ENCODE measurements around the gene IL11.
"Not testable (repeated sequence)": the region's sequence is repeated elsewhere in the genome, so short reads cannot be mapped to it uniquely, and the experiment has no call there.

IL11 gene

DNA sequence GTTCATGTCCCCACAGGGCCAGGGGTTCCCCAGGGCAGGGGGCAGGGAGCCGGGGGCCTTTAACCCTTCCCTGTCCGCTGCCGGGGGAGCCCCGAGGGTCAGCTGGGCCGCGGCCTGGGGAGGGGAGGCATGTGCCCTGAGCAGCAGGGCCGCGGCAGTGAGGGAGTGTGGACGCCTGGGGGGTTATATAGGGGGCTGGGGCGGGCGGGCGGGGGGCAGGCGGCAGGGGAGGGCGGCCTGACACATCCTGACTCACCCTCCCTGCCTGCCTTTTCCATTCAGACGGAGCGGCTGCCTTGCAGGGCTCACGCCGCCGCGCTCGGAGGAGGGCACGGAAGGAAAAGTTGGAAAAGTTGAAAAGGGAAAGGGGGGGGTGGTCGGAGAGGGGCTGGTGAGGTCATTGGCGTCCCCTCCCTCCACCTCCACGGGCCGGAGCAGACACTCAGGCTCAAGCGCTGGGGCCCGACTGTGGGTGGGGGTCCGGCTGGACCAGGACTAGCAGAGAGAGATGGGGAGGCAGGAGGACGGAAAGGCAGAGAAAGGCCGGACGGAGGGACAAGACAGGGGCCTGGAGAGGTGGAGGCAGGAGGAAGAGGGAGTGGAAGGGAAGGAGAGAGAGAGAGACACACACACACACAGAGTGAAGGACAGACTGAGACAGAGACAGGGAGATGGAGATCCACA lies at the start of gene IL11:
Gene IL11, minus strand, starts transcription at position 159 of the 684 bp plus-strand sequence. Its CDS starts 153 bp downstream, at position 6.
- DNase-seq = no peak

DNA sequence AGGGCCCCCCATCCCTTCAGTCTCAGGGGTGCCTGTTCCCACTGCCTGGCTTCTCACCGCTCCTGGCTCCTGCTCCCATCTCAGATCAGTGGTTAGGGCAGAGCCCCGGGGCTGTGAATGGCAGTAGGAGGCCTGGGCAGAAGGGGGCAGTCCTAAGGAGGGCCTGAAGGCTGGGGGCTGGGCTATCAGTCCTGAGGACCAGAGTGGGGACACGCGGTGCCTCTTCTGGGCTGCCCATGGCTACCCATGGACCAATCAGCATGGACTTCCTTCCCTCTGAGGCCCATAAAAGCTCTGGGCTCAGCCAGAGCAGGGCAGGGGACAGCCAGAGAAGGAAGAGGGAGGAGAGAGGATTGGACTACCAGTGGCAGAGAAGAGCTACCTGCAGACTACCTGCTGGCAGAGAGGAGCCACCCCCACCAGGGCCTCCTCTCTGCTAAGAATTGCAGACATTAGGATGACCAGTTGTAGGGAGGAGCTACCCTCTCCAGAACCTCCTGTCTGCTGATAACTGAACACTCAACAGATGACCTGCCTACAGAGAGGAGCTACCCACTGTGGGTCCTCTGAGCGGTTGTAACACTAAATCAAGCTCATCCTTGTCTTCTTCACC lies 49.5 kb upstream of the IL11 start:
- DNase-seq = no peak

- no peak for DNase-seq
Measured at GRCh38 chr19:55419103-55419502, 48.8 kb upstream of the IL11 start.

GRCh38 chr19:55418185-55418584 lies 47.9 kb upstream of the IL11 start:
- DNase-seq = peak; percentile 87

GRCh38 chr19:55410168-55410567 lies 39.9 kb upstream of the IL11 start:
- no peak for DNase-seq

GRCh38 chr19:55409179-55409578 lies 38.9 kb upstream of the IL11 start:
- not testable (repeated sequence) for DNase-seq

- no peak for DNase-seq
Measured at GRCh38 chr19:55408533-55408872, 38.2 kb upstream of the IL11 start.

- DNase-seq = peak; percentile 100
Measured at GRCh38 chr19:55407800-55408532, 37.7 kb upstream of the IL11 start.

GRCh38 chr19:55407550-55407799 lies 37.2 kb upstream of the IL11 start, which contains the start of gene UBE2S:
Gene UBE2S, minus strand, starts transcription at chr19:55407788. Its CDS starts 199 bp downstream, at chr19:55407589.
- DNase-seq = not testable (repeated sequence)

DNA sequence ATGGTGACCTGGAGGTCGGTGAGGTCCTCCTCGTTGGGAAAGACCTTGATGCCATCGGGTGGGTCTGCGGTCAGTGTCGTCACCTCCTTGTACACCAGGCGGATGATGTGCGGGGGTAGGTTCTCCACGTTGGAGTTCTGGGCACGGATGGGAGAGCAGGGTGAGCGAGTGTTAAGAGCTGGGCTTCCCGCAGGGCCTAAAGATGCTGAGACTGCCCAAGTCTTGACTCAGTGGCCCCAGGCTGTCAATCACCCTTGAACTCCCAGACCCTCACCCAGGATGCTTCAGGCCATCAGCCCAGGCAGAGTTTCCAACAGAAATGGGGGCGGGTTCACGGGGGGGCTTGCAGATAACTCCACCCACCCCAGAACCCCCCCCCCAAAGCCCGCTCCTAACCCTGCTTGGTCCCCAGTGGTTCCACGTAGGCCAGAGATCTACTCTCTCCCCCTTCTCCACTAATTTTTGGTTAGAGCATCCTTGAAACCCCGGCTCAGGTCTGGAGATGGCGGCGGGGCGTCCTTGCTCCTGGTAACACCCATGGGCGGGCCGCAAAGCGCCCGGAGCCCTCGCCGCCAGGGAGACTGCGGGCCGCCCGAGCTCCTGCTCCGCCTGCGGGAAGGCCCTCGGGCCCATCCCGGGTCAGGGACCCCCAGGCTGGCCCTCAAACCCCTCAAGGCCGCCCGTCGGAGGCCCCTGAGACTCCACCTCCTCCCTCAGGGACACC lies 36.7 kb upstream of the IL11 start:
- peak; percentile 65 for DNase-seq

DNA sequence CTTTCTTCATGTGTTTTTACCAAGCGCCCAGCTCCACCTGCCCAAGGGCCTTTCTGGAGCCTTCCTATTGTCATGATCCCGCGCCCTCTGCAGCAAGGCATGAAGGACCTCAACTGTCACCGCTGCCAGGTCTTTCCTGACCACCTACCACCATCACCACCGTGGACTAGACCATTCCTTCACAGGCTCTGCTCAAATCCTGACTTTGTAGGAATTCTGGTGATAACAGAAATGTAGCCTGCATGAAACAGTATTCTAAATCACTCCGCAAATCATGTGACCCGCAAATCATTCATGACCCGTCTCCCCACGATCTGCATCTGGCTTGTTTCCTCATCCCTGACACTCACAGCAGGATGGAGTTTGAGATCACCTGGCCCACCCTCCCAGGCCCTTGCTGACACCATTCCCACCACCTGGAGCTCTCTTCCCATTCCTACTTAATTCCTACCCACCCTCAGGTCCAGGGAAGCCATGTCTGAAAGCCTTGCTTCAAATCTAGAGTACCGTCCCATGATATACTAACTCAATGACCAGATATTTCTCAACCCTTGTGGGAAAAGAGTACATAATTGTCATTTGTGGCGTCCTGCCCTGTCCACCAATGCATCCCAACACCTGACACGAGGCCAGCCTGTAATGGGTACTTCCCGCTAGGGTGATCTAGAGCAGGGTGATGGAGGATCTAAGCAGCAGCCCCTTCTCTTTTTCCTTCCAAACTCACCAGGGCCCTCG lies 36.0 kb upstream of the IL11 start:
- no peak for DNase-seq

GRCh38 chr19:55405638-55406037 lies 35.4 kb upstream of the IL11 start:
- no peak for DNase-seq

DNA sequence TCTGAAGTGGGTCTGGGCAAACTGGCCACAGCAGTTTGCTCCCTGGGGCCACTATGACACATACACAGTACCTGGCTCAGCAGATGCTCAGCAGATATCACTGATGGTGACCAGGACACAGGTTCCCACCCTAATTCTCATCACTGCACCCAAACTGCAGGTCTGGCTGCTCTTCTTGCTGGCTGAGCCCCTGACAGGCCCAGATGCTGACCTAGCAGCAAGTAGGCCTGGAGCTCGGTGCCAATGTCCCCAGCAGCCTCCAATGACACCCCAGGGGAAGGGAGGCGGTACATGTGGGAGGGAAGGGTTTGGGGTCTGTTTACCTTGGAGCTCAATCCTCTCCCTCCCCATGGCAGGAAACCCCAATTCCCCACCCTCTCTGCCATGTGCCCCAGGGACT lies 32.2 kb upstream of the IL11 start:
- DNase-seq = no peak

GRCh38 chr19:55401390-55401789 lies 31.1 kb upstream of the IL11 start:
- not testable (repeated sequence) for DNase-seq

- DNase-seq = no peak
Measured at GRCh38 chr19:55400281-55401087, 30.2 kb upstream of the IL11 start.

DNA sequence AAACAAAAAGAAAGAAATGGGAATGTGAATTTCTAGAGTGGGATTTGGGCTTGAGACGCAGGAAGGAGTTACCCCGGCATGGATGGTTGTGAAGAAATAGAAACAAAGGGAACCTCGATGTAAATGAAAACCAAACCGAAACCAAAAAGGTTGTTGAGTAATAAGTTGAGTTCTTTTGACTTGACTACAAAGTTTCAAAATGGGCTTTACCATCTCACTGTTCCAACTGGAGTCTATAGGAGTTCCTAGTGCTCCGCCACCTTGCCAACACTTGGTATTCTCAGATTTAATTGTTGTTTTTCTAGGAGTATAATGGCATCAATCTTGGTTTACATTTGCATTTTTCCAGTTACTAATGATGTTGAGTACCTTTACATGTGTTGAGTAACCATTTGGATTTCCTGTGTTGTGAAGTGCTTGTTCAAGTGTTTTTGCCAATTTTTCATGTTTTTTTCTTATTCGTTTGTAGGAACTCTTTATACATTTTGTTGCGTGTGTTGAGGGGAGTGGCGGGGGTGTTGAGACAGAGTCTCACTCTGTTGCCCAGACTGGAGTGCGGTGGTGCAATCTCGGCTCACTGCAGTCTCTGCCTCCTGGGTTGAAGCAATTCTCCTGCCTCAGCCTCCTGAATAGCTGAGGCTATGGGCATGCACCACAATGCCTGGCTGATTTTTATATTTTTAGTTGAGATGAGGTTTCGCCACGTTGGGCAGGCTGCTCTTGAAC lies 28.1 kb upstream of the IL11 start:
- DNase-seq = no peak

DNA sequence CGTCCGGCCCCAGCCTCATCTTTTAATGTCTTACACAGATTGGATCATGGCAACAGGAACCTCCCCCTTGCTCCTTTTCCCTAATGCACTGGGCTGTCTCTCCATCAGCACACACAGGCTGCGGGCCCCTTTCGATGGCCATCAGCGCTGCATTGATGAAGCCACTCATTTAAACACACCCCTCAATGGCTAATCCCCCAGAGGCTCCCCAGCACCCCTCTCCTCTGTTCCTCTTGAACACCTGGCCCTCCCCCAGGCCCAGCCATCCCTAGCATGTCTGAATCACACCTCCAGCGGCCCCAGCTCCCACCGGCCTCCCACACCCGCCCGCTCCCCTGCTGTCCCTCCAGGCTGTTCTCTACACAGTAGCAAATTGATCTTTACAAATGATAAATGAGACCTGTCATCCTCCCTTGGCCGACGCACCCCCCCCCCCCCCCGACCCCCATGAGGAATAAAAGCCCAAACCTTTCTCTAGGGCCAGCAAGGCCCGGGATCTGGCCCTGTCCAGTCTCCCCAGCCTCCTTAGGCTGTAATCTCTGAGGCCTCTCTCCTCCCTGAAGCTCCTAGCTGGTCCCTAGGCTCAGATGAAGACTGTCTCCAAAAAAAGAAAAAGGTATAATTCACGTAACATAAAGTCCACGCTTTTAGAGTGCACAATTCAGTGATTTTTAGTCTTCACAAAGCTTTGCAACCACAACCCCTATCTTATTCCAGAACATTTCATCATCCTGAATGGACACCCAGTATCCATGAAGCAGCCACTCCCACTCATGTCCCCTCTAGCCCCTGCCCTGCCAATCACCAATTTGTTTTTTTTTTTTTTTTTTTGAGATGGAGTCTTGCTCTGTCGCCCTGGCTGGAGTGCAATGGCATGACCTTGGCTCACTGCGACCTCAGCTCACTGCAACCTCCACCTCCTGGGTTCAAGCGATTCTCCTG lies 22.8 kb upstream of the IL11 start:
- no peak for DNase-seq

DNA sequence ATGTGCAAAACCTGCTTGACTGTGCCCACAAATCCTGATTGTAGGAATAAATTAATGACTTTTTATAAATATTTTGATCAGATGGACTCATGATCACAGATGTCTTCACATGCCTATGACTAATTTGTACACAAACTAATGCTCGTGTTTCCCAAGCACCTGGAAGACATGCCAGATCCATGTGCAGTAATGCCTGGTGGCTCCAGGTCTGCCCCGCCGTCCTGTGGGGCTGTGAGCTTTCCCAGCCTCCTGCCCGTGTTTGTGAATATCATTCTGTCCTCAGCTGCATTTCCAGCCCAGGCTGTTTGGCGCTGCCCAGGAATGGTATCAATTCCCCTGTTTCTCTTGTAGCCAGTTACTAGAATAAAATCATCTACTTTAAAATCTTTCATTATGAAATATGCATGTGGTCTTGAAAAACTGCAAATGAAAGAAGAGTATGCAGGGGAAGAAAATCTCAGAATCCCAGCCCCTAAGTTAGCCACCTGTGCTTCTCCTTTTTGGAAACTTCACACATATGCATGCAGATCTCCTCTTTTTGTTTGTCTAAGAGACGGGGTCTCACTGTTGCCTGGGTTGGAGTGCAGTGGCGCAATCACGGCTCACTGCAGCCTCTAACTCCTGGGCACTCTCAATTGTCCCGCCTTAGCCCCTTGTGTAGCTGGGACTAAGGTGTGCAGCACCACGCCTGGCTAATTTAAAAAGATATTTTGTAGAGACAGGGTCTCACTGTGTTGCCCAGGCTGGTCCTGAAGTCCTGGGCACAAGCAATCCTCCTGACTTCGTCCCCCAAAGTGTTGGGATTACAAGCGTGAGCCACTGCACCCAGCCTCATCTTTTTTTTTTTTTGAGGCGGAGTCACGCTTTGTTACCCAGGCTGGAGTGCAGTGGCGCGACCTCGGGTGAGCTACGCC lies 21.7 kb upstream of the IL11 start:
- no peak for DNase-seq

DNA sequence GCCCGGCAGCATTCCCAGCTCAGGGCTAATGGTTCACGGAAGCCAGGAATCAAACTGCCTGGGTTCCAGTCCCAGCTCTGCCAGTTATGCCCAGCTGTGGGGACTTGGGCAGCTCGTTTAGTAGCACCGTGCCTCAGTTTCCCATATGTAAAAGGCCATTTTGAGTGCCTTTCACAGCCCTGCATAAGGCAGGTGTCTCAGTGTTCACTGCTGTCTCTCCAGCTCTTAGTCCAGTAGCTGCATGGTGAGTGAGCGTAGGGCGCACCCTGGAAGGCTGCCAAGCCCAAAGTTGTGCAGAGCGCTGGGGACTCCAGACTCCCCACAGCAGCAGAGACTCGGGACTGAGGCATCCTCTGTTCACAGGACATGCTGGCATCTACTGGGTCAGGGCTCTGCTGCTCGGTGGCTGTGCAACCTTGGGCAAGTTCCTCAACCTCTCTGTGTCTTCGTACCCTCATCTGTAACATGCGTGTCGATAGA lies 21.0 kb upstream of the IL11 start:
- DNase-seq = peak; percentile 65
